ENCODE results near the gene FAM216A.

- TF ChIP-seq CTCF (IDR thresholded peaks at IDR 0.05; ENCODE audit: poor library complexity, severe bottlenecking) (no peak), EZH2 (IDR thresholded peaks at IDR 0.05; ENCODE audit: borderline replicate concordance, insufficient read depth, low read length, poor library complexity, severe bottlenecking) (no peak), SMC3 (conservative IDR thresholded peaks at IDR 0.05; ENCODE audit: poor library complexity) (no peak), MXI1 (conservative IDR thresholded peaks at IDR 0.05; ENCODE audit: poor library complexity, severe bottlenecking) (no peak), RAD21 (conservative IDR thresholded peaks at IDR 0.05) (no peak), POLR2AphosphoS5 (IDR thresholded peaks at IDR 0.05) (no peak)
These were observed 48.4 kb downstream of the FAM216A start for GRCh38 chr12:110516995-110517394.

Measured in neural cell (in vitro differentiated cells).